H1 (cell line): Measurements from ENCODE around the gene PMM1. TPM values are rescaled to one million over a fixed set of nuclear protein-coding genes. Genes with fewer than 3 reads are reported as not detected.

Experiments used
- BCL11A ChIP-seq, 2 experiments: IDR thresholded peaks; one replicate each; pipeline ENCODE4 v1.6.1; 2011; ENCODE audit warnings: low read depth in 2 of 2, low read length in 2 of 2, mild to moderate bottlenecking in 2 of 2
- BRCA1 ChIP-seq: IDR thresholded peaks from 2 replicates; pipeline ENCODE4 v1.6.1; 2012; ENCODE audit warnings: low read depth, low read length, improper control_type of control experiment
- GABPA ChIP-seq: IDR thresholded peaks from 2 replicates; pipeline ENCODE4 v1.6.1; 2011; ENCODE audit warnings: mild to moderate bottlenecking, low read length, moderate library complexity, borderline replicate concordance; ENCODE audit not compliant: insufficient read depth
- POU5F1 ChIP-seq: IDR thresholded peaks from 2 replicates; pipeline ENCODE4 v1.6.1; 2011; ENCODE audit warnings: low read depth, mild to moderate bottlenecking, low read length, moderate library complexity
- SP4 ChIP-seq: IDR thresholded peaks from 2 replicates; pipeline ENCODE4 v1.6.1; 2012; ENCODE audit warnings: low read length, inconsistent platforms
- SUZ12 ChIP-seq: fragments of 200-600 bp; sonication (generic); IDR thresholded peaks from 2 replicates; pipeline ENCODE4 v1.6.1; 2012; ENCODE audit warnings: mild to moderate bottlenecking, inconsistent platforms, low read length, moderate library complexity, mixed read lengths
- polyA plus RNA-seq, 7 experiments: library from polyadenylated mRNA; depleted of rRNA in 3 of 7; stranded (reverse) in 5 of 7; unstranded in 2 of 7; fragments of >200 nt in 5 of 7; fragments of 200-250 nt in 2 of 7; gene quantifications; 1 replicate in 5 of 7; 2 replicates in 1 of 7; 4 replicates in 1 of 7; pipeline versions ENCODE4 v1.2.1 to v1.2.3, GENCODE V29; 2011 to 2013; ENCODE audit warnings: missing spikeins in 2 of 7, mixed read lengths in 2 of 7
- total RNA-seq: library from RNA; stranded (reverse); fragmentation: NEBNext Ultra II Directional; extraction: Animal tissue kit (Norgen Biotek cat#: 25700); gene quantifications from 2 replicates; pipeline ENCODE4 v1.2.1, GENCODE V29; 2021
- TF ChIP-seq, protein P1 (sequence below): fragments of 300-600 bp; sonication (generic); IDR thresholded peaks from 2 replicates; pipeline ENCODE4 v1.7.1; 2012; ENCODE audit warnings: low read length, moderate library complexity, mild to moderate bottlenecking, inconsistent platforms; ENCODE audit not compliant: insufficient replicate concordance
- TF ChIP-seq, protein P2 (sequence below), 3 experiments: IDR thresholded peaks; 1 replicate in 2 of 3; 2 replicates in 1 of 3; pipeline versions ENCODE4 v1.5.1 to v1.6.1; 2011; ENCODE audit warnings: low read length in 3 of 3, mild to moderate bottlenecking in 3 of 3, inconsistent platforms in 2 of 3, low read depth in 1 of 3, moderate library complexity in 1 of 3; ENCODE audit not compliant: insufficient read depth in 1 of 3; ENCODE audit errors: control extremely low read depth in 1 of 3
- TF ChIP-seq, protein P3 (sequence below): IDR thresholded peaks from 2 replicates; pipeline ENCODE4 v1.6.1; 2012; ENCODE audit warnings: inconsistent platforms

Gene PMM1
- total and polyA plus RNA-seq, 2 of the 8 experiments (the other 6 are each of a cell fraction or from before 2014, with no cell fraction given): 11.3 to 20.0 TPM

DNA sequence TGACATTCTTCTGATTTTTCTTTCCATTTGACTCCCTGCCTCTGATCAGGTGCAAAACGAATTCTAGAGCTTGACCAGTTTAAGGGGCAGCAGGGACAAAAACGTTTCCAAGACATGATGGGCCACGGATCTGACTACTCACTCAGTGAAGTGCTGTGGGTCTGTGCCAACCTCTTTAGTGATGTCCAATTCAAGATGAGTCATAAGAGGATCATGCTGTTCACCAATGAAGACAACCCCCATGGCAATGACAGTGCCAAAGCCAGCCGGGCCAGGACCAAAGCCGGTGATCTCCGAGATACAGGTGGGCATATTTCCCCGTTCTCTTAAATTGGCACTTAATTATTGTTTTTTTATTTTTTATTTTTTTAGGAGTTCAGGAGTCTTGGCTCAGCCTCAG is 46.8 kb upstream of the PMM1 start (continued):
- TF ChIP-seq, protein P1, sequence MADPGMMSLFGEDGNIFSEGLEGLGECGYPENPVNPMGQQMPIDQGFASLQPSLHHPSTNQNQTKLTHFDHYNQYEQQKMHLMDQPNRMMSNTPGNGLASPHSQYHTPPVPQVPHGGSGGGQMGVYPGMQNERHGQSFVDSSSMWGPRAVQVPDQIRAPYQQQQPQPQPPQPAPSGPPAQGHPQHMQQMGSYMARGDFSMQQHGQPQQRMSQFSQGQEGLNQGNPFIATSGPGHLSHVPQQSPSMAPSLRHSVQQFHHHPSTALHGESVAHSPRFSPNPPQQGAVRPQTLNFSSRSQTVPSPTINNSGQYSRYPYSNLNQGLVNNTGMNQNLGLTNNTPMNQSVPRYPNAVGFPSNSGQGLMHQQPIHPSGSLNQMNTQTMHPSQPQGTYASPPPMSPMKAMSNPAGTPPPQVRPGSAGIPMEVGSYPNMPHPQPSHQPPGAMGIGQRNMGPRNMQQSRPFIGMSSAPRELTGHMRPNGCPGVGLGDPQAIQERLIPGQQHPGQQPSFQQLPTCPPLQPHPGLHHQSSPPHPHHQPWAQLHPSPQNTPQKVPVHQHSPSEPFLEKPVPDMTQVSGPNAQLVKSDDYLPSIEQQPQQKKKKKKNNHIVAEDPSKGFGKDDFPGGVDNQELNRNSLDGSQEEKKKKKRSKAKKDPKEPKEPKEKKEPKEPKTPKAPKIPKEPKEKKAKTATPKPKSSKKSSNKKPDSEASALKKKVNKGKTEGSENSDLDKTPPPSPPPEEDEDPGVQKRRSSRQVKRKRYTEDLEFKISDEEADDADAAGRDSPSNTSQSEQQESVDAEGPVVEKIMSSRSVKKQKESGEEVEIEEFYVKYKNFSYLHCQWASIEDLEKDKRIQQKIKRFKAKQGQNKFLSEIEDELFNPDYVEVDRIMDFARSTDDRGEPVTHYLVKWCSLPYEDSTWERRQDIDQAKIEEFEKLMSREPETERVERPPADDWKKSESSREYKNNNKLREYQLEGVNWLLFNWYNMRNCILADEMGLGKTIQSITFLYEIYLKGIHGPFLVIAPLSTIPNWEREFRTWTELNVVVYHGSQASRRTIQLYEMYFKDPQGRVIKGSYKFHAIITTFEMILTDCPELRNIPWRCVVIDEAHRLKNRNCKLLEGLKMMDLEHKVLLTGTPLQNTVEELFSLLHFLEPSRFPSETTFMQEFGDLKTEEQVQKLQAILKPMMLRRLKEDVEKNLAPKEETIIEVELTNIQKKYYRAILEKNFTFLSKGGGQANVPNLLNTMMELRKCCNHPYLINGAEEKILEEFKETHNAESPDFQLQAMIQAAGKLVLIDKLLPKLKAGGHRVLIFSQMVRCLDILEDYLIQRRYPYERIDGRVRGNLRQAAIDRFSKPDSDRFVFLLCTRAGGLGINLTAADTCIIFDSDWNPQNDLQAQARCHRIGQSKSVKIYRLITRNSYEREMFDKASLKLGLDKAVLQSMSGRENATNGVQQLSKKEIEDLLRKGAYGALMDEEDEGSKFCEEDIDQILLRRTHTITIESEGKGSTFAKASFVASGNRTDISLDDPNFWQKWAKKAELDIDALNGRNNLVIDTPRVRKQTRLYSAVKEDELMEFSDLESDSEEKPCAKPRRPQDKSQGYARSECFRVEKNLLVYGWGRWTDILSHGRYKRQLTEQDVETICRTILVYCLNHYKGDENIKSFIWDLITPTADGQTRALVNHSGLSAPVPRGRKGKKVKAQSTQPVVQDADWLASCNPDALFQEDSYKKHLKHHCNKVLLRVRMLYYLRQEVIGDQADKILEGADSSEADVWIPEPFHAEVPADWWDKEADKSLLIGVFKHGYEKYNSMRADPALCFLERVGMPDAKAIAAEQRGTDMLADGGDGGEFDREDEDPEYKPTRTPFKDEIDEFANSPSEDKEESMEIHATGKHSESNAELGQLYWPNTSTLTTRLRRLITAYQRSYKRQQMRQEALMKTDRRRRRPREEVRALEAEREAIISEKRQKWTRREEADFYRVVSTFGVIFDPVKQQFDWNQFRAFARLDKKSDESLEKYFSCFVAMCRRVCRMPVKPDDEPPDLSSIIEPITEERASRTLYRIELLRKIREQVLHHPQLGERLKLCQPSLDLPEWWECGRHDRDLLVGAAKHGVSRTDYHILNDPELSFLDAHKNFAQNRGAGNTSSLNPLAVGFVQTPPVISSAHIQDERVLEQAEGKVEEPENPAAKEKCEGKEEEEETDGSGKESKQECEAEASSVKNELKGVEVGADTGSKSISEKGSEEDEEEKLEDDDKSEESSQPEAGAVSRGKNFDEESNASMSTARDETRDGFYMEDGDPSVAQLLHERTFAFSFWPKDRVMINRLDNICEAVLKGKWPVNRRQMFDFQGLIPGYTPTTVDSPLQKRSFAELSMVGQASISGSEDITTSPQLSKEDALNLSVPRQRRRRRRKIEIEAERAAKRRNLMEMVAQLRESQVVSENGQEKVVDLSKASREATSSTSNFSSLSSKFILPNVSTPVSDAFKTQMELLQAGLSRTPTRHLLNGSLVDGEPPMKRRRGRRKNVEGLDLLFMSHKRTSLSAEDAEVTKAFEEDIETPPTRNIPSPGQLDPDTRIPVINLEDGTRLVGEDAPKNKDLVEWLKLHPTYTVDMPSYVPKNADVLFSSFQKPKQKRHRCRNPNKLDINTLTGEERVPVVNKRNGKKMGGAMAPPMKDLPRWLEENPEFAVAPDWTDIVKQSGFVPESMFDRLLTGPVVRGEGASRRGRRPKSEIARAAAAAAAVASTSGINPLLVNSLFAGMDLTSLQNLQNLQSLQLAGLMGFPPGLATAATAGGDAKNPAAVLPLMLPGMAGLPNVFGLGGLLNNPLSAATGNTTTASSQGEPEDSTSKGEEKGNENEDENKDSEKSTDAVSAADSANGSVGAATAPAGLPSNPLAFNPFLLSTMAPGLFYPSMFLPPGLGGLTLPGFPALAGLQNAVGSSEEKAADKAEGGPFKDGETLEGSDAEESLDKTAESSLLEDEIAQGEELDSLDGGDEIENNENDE: no peak
- TF ChIP-seq BRCA1 (no peak), POU5F1 (no peak), SP4 (no peak), GABPA (no peak), SUZ12 (no peak), BCL11A (IDR thresholded peaks at IDR 0.05; ENCODE audit: low read depth in 2 of 2, low read length in 2 of 2) (no peak)
- TF ChIP-seq, protein P2, sequence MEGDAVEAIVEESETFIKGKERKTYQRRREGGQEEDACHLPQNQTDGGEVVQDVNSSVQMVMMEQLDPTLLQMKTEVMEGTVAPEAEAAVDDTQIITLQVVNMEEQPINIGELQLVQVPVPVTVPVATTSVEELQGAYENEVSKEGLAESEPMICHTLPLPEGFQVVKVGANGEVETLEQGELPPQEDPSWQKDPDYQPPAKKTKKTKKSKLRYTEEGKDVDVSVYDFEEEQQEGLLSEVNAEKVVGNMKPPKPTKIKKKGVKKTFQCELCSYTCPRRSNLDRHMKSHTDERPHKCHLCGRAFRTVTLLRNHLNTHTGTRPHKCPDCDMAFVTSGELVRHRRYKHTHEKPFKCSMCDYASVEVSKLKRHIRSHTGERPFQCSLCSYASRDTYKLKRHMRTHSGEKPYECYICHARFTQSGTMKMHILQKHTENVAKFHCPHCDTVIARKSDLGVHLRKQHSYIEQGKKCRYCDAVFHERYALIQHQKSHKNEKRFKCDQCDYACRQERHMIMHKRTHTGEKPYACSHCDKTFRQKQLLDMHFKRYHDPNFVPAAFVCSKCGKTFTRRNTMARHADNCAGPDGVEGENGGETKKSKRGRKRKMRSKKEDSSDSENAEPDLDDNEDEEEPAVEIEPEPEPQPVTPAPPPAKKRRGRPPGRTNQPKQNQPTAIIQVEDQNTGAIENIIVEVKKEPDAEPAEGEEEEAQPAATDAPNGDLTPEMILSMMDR (IDR thresholded peaks at IDR 0.05; ENCODE audit: control extremely low read depth in 1 of 3, insufficient read depth in 1 of 3, low read depth in 1 of 3, low read length in 3 of 3): no peak
- TF ChIP-seq, protein P3, sequence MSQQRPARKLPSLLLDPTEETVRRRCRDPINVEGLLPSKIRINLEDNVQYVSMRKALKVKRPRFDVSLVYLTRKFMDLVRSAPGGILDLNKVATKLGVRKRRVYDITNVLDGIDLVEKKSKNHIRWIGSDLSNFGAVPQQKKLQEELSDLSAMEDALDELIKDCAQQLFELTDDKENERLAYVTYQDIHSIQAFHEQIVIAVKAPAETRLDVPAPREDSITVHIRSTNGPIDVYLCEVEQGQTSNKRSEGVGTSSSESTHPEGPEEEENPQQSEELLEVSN: no peak
